Measurements from ENCODE around the gene CFAP206. TPM values are rescaled to one million over a fixed set of nuclear protein-coding genes. Genes with fewer than 3 reads are reported as not detected.
A peak's percentile ranks its signal among the peaks of the same experiment; 100 is the strongest.

CFAP206 gene
- total RNA-seq, 6 experiments from 2014 or later = not detected

DNA sequence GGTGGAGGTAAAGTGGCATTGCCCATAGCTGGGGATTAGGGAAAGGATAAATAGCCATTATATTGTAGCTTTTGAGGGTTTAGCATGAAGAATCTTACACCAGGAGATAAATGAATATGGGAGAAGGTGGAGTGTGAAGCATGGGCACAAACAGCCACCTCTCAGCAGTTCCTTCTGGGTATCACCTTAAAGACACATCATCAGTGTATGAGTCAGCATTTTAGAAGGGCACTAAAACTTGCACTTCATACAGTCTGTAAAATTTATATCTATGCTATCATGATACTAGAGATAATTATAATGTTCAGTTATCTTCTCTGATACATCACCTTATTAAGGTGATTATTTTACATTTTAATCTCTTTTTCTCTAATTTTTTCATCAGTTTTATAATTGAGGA lies 90.3 kb downstream of the CFAP206 start:
- H3K27ac Mint-ChIP-seq = no peak overlapping the region

DNA sequence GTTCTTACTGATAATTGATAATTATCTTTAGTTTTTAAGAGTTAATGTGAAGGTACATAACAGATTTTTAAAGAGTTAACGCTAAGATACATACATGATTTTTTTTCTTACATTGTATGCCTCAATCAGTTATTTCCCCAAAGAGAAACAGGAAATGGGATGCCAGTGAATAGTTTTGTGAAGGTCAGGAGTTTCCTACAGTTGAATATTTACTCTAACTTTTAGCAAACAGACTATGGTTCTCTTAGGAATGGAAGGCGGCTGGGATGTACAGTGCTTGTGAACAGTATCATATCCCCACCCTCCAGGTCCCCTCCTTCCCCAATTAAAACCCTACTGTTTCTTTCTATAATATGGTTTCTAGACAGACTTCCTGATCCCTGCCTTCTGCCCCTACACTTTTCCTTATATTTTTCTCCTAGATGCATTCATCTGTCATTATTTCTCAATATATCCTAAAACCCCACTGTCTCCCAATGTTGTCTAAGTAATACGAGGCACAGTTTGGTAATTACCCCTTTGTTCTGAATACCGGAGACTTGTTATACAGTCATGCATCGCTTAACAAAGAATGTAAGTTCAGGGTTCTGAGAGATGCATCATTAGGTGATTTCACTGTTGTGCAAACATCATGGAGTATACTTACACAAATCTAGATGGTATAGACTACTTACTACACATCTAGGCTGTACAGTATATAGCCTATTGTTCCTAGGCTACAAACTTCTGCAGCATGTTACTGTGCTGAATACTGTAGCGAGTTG lies 94.2 kb downstream of the CFAP206 start:
- H3K27me3 Mint-ChIP-seq (ENCODE audit: insufficient read depth) = no peaks in the 10 kb centered on the region
- TF ChIP-seq CTCF (IDR thresholded peaks at IDR 0.05) = no peak
- H3K4me3 Mint-ChIP-seq = no peak overlapping the region
- H3K9me3 Mint-ChIP-seq = no peaks in the 10 kb centered on the region
- peaks cover 19% of the 10 kb centered on the region for H3K36me3 Mint-ChIP-seq (ENCODE audit: low read depth)
- H3K27ac Mint-ChIP-seq = no peak overlapping the region
- no peaks in the 10 kb centered on the region for H3K4me1 Mint-ChIP-seq (ENCODE audit: low read depth)
- no peak for DNase-seq

More for the DNA sequence above, 90.3 kb downstream of the CFAP206 start:
- no peak for DNase-seq
- TF ChIP-seq CTCF (IDR thresholded peaks at IDR 0.05) = no peak
- Mint-ChIP-seq H3K27me3 (ENCODE audit: insufficient read depth) (peaks cover 2% of the 10 kb centered on the region; the same call in 1 of the 2 replicates), H3K36me3 (ENCODE audit: low read depth) (peaks cover 14% of the 10 kb centered on the region; the same call in 1 of the 2 replicates), H3K4me1 (ENCODE audit: low read depth) (no peaks in the 10 kb centered on the region), H3K4me3 (no peak overlapping the region), H3K9me3 (no peaks in the 10 kb centered on the region)

DNA sequence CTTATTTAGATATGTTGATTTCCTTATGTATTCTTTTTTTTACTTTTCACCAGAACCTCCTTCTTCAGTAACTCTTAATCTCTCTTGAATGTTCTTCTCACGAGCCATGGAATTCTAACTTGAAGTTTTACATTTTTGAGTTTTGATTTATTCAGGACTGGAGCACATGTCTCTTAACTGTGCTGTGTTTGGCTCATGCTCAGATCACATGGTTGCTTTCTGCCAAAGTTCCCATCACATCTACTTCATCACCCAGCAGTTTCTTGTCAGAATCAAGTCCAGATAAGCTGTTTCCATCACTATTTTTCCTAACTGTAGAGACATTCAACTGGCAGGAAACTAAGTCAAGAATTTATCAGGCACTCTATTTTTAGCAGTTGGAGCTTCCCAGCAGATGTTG lies 96.7 kb downstream of the CFAP206 start:
- no peak for TF ChIP-seq CTCF (IDR thresholded peaks at IDR 0.05)
- H3K4me3 Mint-ChIP-seq = no peak overlapping the region
- no peaks in the 10 kb centered on the region for H3K4me1 Mint-ChIP-seq (ENCODE audit: low read depth)
- no peaks in the 10 kb centered on the region for H3K9me3 Mint-ChIP-seq
- H3K27me3 Mint-ChIP-seq (ENCODE audit: insufficient read depth) = no peaks in the 10 kb centered on the region
- peaks cover 19% of the 10 kb centered on the region for H3K36me3 Mint-ChIP-seq (ENCODE audit: low read depth)
- peak overlapping the region; percentile 13 for H3K27ac Mint-ChIP-seq
- no peak for DNase-seq

Other genes starting within 250 kb of the CFAP206 start
- gene SMIM8, start 85.4 kb upstream of the CFAP206 start, total RNA-seq (2021; fragmentation: NEBNext Ultra II Directional; extraction: Animal tissue kit (Norgen Biotek cat#: 25700)) = 1 to 10 TPM; 3.3 to 6.2 (median 4.8) TPM
- gene GJB7, start 78.7 kb upstream of the CFAP206 start, total RNA-seq (2021; fragmentation: NEBNext Ultra II Directional; extraction: Animal tissue kit (Norgen Biotek cat#: 25700)) = not detected
- under 1 TPM; 0.14 to 0.43 (median 0.40) TPM for gene C6orf163, start 63.2 kb upstream of the CFAP206 start, total RNA-seq (2021; fragmentation: NEBNext Ultra II Directional; extraction: Animal tissue kit (Norgen Biotek cat#: 25700))
- 10 to 100 TPM; 11.8 to 14.9 (median 13.9) TPM for gene SLC35A1, start 65.0 kb downstream of the CFAP206 start, total RNA-seq (2021; fragmentation: NEBNext Ultra II Directional; extraction: Animal tissue kit (Norgen Biotek cat#: 25700))
- gene RARS2, start 182.0 kb downstream of the CFAP206 start, total RNA-seq (2021; fragmentation: NEBNext Ultra II Directional; extraction: Animal tissue kit (Norgen Biotek cat#: 25700)) = 10 to 100 TPM; 48.3 to 62.0 (median 58.3) TPM
- 10 to 100 TPM; 26.7 to 35.1 (median 29.7) TPM for gene ORC3, start 182.2 kb downstream of the CFAP206 start, total RNA-seq (2021; fragmentation: NEBNext Ultra II Directional; extraction: Animal tissue kit (Norgen Biotek cat#: 25700))

Measured in HFFc6 (cell line).